ENCODE measurements around the gene NOG. TPM values are rescaled to one million over a fixed set of nuclear protein-coding genes. Genes with fewer than 3 reads are reported as not detected.

Gene NOG
- total RNA-seq, 1 experiment from 2014 or later, result 0.25 TPM

- ATAC-seq (no peak), DNase-seq (ENCODE audit: low read depth, low spot score) (no peak)
- Histone ChIP-seq H3K27me3 (ENCODE audit: insufficient read depth, low read length) (peaks cover 21% of the 10 kb centered on the region), H3K79me2 (ENCODE audit: insufficient read depth, low read length) (no peaks in the 10 kb centered on the region), H3K4me1 (ENCODE audit: control insufficient read depth in 1 of 2, insufficient read depth in 2 of 2, low read length in 2 of 2) (no peaks in the 10 kb centered on the region), H3K9me2 (ENCODE audit: insufficient read depth) (no peaks in the 10 kb centered on the region), H3K4me3 (replicated peaks in 1 of 2; ENCODE audit: low read depth in 1 of 2, low read length in 2 of 2) (no peak overlapping the region), H3K9me3 (ENCODE audit: control insufficient read depth in 1 of 2, insufficient read depth in 1 of 2, low read depth in 1 of 2, low read length in 2 of 2) (no peaks in the 10 kb centered on the region), H3K27ac (ENCODE audit: low read depth, low read length) (no peak overlapping the region), H2AFZ (ENCODE audit: low read depth, low read length, poor library complexity, severe bottlenecking) (no peak overlapping the region), H3K9ac (ENCODE audit: low read length) (no peak overlapping the region), H4K20me1 (ENCODE audit: insufficient read depth) (no peaks in the 10 kb centered on the region), H3K4me2 (ENCODE audit: low read length) (no peak overlapping the region), H3K36me3 (ENCODE audit: control insufficient read depth in 1 of 2, insufficient read depth in 2 of 2, low read length in 2 of 2) (no peaks in the 10 kb centered on the region)
- RAD21 ChIA-PET (ENCODE audit: low non-redundant PET in 1 of 2, low total read pairs in 2 of 2, uncharacterized antibody in 2 of 2, unreplicated experiment in 2 of 2), result no interaction called here
- TF ChIP-seq MAX (IDR thresholded peaks at IDR 0.05) (no peak), FOSL1 (IDR thresholded peaks at IDR 0.05; ENCODE audit: low read depth) (no peak), SIN3A (IDR thresholded peaks at IDR 0.05; ENCODE audit: low read depth) (no peak), YY1 (IDR thresholded peaks at IDR 0.05; ENCODE audit: extremely low read depth, insufficient replicate concordance, low read depth, low read length) (no peak), POLR2AphosphoS5 (IDR thresholded peaks at IDR 0.05; ENCODE audit: low read depth, low read length) (no peak), CBX3 (IDR thresholded peaks at IDR 0.05; ENCODE audit: low read depth) (no peak), CEBPB (IDR thresholded peaks at IDR 0.05; ENCODE audit: low read depth) (no peak), SRF (IDR thresholded peaks at IDR 0.05; ENCODE audit: low read depth) (no peak), TCF7L2 (IDR thresholded peaks at IDR 0.05; ENCODE audit: borderline replicate concordance, extremely low read depth, insufficient read depth, insufficient read length) (no peak), ZNF274 (IDR thresholded peaks at IDR 0.05; ENCODE audit: low read depth, low read length) (no peak), EZH2 (IDR thresholded peaks at IDR 0.05) (no peak), ELF1 (IDR thresholded peaks at IDR 0.05; ENCODE audit: borderline replicate concordance, low read depth) (no peak), POLR2A (IDR thresholded peaks at IDR 0.05; ENCODE audit: borderline replicate concordance, extremely low read depth, insufficient read depth, insufficient read length) (no peak)
- TF ChIP-seq, protein P1, sequence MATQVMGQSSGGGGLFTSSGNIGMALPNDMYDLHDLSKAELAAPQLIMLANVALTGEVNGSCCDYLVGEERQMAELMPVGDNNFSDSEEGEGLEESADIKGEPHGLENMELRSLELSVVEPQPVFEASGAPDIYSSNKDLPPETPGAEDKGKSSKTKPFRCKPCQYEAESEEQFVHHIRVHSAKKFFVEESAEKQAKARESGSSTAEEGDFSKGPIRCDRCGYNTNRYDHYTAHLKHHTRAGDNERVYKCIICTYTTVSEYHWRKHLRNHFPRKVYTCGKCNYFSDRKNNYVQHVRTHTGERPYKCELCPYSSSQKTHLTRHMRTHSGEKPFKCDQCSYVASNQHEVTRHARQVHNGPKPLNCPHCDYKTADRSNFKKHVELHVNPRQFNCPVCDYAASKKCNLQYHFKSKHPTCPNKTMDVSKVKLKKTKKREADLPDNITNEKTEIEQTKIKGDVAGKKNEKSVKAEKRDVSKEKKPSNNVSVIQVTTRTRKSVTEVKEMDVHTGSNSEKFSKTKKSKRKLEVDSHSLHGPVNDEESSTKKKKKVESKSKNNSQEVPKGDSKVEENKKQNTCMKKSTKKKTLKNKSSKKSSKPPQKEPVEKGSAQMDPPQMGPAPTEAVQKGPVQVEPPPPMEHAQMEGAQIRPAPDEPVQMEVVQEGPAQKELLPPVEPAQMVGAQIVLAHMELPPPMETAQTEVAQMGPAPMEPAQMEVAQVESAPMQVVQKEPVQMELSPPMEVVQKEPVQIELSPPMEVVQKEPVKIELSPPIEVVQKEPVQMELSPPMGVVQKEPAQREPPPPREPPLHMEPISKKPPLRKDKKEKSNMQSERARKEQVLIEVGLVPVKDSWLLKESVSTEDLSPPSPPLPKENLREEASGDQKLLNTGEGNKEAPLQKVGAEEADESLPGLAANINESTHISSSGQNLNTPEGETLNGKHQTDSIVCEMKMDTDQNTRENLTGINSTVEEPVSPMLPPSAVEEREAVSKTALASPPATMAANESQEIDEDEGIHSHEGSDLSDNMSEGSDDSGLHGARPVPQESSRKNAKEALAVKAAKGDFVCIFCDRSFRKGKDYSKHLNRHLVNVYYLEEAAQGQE (IDR thresholded peaks at IDR 0.05; ENCODE audit: low read depth), result no peak
- TF ChIP-seq, protein P2, sequence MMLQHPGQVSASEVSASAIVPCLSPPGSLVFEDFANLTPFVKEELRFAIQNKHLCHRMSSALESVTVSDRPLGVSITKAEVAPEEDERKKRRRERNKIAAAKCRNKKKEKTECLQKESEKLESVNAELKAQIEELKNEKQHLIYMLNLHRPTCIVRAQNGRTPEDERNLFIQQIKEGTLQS (IDR thresholded peaks at IDR 0.05), result no peak
- TF ChIP-seq, protein P3, sequence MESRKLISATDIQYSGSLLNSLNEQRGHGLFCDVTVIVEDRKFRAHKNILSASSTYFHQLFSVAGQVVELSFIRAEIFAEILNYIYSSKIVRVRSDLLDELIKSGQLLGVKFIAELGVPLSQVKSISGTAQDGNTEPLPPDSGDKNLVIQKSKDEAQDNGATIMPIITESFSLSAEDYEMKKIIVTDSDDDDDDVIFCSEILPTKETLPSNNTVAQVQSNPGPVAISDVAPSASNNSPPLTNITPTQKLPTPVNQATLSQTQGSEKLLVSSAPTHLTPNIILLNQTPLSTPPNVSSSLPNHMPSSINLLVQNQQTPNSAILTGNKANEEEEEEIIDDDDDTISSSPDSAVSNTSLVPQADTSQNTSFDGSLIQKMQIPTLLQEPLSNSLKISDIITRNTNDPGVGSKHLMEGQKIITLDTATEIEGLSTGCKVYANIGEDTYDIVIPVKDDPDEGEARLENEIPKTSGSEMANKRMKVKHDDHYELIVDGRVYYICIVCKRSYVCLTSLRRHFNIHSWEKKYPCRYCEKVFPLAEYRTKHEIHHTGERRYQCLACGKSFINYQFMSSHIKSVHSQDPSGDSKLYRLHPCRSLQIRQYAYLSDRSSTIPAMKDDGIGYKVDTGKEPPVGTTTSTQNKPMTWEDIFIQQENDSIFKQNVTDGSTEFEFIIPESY (IDR thresholded peaks at IDR 0.05; ENCODE audit: extremely low read depth, insufficient replicate concordance, low read length), result no peak
- BruUV-seq (replicated peaks), result no TSS peak
- POLR2A ChIA-PET, result no interaction called here
- intact Hi-C loops (cut with micrococcal nuclease), result no loop called here
- CTCF ChIA-PET, result no interaction called here
Measured at GRCh38 chr17:56636265-56636664, 42.8 kb downstream of the NOG start.
